GM12864 (cell line): ENCODE data around the gene SLC9A8.

Experiments used
- DNase-seq: peaks from one replicate; pipeline ENCODE4 v3.0.0-alpha.2; 2011; ENCODE audit warnings: low read depth
- H3K4me3 ChIP-seq: 2 replicates; pipeline ENCODE4 v1.5.1; 2011; ENCODE audit warnings: mild to moderate bottlenecking, low read depth, low read length, control low read depth
- CTCF ChIP-seq: IDR thresholded peaks from 2 replicates; pipeline ENCODE4 v1.5.1; 2011; ENCODE audit warnings: low read depth, mild to moderate bottlenecking, moderate library complexity, low read length, control low read depth, inconsistent platforms; ENCODE audit errors: missing control alignments

SLC9A8 gene

DNA sequence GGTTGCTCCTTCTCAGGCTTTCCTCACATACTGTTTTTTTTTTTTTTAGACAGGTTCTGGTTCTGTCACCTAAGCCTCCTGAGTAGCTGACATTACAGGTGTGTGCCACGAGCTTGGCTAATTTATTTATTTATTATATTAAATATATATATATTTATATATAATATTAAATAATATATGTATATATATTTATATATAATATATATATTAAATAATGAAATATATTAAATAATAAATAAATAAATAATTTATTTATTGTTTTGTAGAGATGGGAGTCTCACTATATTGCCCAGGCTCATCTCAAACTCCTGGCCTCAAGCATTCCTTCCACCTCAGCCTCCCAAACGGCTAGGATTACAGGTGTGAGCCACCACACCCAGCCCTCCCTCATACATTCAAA, 28.3 kb upstream of the SLC9A8 start:
- DNase-seq, result no peak
- H3K4me3 ChIP-seq, result no peak overlapping the region
- no peak for TF ChIP-seq CTCF

DNA sequence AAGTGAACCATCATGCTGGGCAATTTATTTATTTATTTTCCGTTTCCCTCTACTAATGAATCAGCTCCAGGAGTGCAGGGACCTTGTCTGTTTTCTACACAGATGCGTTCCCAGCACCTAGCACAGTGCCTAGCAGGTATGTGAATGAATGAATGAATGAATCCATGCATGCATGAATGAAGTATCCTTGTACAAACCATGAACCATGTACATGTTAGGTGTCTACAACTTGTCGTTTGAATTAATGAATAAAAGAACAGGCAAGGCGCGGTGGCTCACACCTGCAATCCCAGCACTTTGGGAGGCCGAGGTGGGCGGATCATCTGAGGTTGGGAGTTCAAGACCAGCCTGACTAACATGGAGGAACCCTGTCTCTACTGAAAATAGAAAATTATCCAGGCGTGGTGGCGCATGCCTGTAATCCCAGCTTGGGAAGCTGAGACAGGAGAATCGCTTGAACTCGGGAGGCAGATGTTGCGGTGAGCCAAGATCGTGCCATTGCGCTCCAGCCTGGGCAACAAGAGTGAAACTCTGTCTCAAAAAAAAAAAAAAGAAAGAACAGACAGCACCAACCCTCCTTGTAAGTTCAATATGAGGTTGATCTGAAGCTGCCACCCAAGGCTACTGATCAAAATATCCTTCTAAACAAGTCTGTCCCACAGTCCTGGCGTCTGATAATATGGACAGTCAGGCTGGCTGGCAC, 27.3 kb upstream of the SLC9A8 start:
- no peak for TF ChIP-seq CTCF
- peak overlapping the region; percentile 45; the same call in 1 of the 2 replicates for H3K4me3 ChIP-seq
- DNase-seq, result no peak

DNA sequence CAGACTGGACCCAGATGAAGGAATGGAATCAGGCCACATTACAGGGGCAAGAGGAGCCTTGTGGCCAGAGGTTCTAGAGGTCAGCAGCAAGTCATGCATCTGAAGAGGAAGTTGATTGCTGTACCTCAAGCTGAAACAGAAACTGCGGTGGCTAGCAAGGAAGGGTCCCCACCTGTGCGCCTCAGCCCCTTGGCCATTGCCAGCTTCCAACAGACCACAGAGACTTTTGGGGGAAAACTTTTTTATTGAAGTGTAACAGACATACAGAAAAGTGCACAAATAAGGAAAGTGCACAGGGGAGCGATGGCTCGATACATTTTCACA, 26.8 kb upstream of the SLC9A8 start:
- DNase-seq, result peak; percentile 70
- peak overlapping the region; percentile 45 for H3K4me3 ChIP-seq
- no peak for TF ChIP-seq CTCF

- peak overlapping the region; percentile 45 for H3K4me3 ChIP-seq
- DNase-seq, result no peak
- TF ChIP-seq CTCF, result no peak
These were observed 26.4 kb upstream of the SLC9A8 start for GRCh38 chr20:49786196-49786595.

- TF ChIP-seq CTCF, result peak; percentile 28
- DNase-seq, result no peak
- H3K4me3 ChIP-seq, result no peak overlapping the region
These were observed 25.8 kb upstream of the SLC9A8 start for GRCh38 chr20:49786668-49787370.

DNA sequence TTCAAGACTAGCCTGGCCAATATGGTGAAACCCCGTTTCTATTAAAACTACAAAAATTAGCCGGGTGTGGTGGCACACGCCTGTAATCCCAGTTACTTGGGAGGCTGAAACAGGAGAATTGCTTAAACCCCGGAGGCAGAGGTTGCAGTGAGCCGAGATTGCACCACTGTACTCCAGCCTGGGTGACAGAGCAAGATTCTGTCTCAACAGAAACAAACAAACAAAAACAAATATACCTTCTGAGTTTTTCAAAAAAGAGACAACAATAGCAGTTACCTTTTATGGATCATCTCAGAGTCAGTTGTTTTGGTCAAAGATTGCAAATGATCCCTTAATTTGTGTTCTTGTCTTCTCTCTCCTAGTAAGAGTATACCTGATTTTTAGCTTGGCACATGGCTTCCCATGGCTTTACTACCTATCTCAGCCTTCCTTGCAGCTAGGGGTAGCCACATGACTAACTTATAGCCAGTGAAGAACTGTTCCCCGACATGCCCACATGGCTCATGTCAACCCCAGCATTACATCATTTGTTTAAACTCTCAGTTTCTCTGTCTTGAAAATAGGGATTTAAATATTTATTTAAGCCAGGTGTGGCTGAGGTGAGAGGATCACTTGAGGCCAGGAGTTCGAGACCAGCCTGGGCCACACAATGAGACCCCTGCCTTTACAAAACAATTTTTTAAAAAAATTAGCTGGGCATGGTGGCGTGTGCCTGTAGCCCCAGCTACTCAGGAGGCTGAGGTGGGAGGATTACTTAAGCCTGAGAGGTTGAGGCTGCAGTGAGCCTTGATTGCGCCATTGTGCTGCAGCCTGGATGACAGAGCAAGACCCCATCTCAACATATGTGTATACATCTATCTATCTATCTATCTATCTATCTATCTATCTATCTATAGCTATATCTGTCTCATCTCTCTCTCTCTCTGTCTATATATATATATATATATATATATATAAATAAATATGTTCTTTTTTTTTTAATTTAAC, 25.0 kb upstream of the SLC9A8 start:
- no peak overlapping the region for H3K4me3 ChIP-seq
- no peak for TF ChIP-seq CTCF
- no peak for DNase-seq
